ENCODE data around the gene PPP4R2. TPM values are rescaled to one million over a fixed set of nuclear protein-coding genes. Genes with fewer than 3 reads are reported as not detected.

PPP4R2 gene
- 43.6 and 49.1 TPM in 2 replicates for total RNA-seq (2014; rRNA removed; shearing (Covaris generic))

- DNase-seq (ENCODE audit: low read depth) = peak; percentile 93
Measured at GRCh38 chr3:72996473-72997333, at the start of gene PPP4R2. PPP4R2 (plus strand) TSS chr3:72996811; CDS start chr3:72997038, 227 bp downstream.

DNA sequence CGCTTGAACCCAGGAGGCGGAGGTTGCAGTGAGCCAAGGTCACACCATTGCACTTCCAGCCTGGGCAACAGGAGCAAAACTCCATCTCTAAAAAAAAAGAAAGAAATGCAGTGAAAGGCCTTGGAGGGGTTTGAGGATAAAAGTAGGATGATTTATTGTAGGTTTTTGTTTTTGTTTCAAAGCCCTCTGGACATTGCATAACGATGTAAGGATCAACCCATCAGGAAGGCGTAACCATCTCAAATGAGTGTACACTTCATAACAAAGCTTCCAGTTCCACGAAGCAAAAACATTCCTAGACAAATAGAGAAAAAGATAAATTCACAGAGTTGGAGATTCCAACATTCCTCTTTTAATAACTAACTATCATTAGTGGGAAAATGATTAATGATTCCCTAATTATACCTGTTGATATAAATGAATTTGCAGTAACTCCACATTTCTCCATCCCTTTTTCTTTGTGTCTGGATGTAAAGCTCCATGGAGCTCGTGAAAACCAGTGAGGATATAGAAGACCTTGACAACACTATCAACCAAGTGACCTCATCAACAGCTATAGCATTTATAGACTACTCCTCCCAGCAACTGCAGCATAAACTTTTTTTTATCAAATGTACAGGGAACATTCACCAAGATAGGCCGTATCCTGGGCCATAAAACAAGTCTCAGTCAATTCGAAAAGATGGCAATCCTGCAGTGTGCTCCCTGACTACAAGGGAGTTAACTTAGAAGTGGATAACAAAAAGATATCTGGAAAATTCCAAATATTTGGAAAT is 48.7 kb upstream of the PPP4R2 start:
- DNase-seq (ENCODE audit: low read depth) = no peak

DNA sequence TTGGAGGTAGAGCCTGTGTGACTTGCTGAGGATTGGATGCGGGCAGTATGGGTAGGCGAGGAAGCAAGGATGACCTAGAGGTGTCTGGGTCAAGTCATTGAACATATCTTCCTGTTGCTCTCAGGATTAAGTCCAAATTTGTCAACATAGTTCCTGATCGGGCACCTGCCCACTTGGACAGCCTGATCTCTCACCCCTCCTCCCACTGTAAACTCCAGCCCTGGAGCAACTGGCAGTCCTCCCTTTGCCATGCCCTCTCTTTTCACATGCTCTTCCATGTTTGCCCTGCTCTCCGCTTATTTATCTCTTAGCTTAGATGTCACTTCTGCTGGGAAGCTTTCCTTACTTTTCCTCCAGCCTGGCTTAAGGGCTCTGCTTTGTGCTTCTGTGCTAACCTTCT is 47.6 kb upstream of the PPP4R2 start:
- DNase-seq (ENCODE audit: low read depth) = no peak

DNA sequence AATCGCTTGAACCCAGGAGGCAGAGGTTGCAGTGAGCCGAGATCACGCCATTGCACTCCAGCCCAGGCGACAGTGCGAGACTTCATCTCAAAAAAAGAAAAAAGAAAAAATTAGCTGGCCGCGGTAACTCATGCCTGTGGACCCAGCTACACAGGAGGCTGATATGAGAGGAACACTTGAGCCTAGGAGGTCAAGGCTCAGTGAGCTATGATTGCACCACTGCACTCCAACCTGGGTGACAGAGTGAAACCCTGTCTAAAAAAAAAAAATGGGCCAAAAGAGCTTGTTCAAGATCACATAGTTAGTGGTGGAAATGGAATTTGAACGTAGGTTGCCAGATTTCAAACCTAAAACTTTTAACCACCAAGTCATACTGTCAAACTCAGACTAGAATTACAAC is 46.2 kb upstream of the PPP4R2 start:
- DNase-seq (ENCODE audit: low read depth) = no peak

GRCh38 chr3:72950801-72951200 is 45.8 kb upstream of the PPP4R2 start:
- DNase-seq (ENCODE audit: low read depth) = no peak

- DNase-seq (ENCODE audit: low read depth) = no peak
Measured at GRCh38 chr3:72951259-72951722, 45.3 kb upstream of the PPP4R2 start.

DNA sequence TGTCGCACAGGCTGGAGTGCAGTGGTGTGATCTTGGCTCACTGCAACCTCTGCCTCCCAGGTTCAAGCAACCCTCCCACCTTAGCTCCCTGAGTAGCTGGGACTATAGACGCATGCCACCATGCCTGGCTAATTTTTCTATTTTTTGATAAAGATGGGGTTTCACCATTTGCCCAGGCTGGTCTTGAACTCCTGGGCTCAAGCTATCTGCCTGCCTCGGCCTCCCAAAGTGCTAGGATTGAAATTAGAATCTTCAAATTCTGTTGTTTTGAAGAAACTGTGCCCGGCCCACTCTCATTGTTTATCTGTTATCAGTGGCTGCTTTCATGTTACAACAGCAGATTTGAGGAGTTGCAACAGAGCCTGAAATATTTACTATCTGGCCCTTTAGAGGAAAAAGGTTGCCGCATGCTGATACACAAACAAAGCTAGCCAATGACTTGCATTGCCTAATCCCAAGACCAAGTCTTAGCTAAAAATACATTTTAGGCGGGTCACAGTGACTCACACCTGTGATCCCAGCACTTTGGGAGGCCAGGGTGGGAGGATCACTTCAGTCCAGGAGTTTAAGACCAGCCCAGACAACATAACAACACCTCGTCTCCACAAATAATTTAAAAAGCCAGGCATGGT is 43.2 kb upstream of the PPP4R2 start:
- DNase-seq (ENCODE audit: low read depth) = no peak

- no peak for DNase-seq (ENCODE audit: low read depth)
Measured at GRCh38 chr3:72957297-72957696, 39.3 kb upstream of the PPP4R2 start.

- DNase-seq (ENCODE audit: low read depth) = no peak
Measured at GRCh38 chr3:72959336-72959735, 37.3 kb upstream of the PPP4R2 start.

DNA sequence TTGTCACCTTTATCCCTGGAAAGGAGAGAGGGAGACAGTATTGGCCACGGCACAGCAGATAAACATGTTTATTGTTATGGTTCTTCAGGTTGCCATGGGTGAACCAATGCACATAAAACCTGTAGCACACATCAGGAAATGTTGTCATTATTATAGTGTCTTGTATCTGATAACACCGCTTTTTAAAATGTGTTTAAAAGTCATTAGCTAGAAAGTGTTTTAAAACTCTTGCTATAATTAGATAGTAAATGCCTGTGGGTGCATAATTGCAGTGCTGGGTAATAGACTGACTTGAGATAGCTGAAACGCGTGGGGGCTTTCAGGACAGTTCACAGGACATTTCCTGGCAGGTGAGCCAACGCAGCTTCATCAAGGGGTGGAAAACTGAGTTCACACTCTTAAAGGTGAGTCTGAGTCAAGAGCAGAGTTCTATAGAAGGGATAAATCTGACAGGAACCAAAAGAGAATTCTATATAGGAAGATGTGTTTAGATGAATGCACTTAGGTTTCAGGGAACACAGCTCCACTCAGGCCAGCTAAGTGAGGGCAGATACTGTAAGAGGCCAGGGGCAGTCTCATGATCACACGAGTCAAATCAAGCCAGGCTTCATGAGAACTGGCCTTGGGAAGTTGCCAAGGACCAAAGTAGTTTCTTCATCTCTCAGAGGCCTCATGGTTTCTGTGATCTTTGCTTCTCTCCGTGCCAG is 35.6 kb upstream of the PPP4R2 start:
- no peak for DNase-seq (ENCODE audit: low read depth)

- no peak for DNase-seq (ENCODE audit: low read depth)
Measured at GRCh38 chr3:72961752-72962151, 34.9 kb upstream of the PPP4R2 start.

GRCh38 chr3:72962317-72962716 is 34.3 kb upstream of the PPP4R2 start:
- DNase-seq (ENCODE audit: low read depth) = no peak

DNA sequence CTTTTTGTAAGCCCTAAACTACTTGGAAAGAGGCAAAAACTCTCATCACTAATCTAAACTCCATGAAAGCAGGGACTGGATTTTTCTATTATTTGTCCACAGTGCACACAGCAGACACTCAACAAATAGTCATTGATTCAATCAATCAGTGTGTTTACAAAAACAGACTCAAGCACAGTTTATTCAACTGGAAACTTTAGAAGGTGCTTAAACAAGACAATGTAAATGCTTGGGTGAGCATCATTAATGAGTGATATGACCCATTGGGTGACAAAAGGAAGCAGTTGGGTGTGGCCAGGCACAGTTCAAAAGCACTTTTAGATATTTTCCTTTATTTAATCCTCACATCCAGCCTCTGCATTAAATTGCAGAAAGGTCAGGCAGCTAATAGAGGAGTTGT is 32.0 kb upstream of the PPP4R2 start:
- no peak for DNase-seq (ENCODE audit: low read depth)

DNA sequence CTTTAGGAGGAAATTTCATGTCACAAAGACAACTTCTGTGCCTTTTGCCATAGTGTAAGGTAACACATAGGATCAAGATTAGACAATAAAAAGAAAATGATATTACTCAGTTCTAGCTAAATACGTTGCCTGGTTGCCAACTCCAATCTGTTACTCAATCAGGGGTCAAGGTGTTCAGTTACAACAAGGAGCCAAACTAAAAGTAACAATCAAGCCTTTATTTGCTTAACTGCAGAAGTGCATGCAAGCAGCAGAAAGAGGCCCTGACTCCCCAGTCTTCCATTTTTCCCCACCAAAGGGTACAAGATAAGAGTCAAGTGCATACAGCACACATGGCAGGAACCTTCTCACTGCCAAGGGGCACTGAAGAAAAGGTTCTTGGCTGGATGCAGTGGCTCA is 28.3 kb upstream of the PPP4R2 start:
- DNase-seq (ENCODE audit: low read depth) = no peak

DNA sequence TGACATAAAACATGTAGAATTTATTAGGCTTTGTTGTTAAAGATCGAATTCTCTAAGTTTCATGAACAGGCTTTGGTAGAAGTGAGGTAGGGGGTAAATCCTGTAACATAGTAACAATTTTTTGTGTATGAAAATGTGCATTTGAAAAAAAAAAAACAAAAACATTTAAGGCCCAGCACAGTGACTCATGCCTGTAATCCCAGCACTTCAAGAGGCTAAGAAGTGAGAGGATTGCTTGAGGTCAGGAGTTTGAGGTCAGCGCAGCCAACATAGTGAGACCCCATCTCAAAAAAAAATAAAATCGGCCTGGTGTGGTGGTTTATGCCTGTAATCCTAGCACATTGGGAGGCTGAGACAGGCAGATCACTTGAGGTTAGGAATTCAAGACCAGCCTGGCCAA is 26.8 kb upstream of the PPP4R2 start:
- DNase-seq (ENCODE audit: low read depth) = no peak

DNA sequence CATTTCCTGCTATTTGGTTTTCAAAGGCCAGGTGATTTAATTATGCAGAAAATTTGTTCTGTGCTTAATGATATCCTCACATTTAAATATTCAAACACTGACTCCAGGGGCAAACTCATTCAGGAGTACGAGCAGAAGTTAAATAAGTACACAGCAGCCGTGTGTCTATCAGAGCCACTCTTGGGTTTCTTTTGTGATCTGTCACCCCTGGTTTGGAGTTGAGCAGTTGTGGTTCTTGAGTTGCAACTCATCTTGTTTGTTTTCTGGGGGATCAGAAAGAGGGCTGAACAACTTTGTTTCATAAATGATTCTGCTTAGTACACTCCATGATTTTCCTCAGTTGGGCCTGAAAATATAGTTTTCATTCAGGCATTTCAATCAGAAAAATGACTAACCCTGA is 25.7 kb upstream of the PPP4R2 start:
- DNase-seq (ENCODE audit: low read depth) = no peak

DNA sequence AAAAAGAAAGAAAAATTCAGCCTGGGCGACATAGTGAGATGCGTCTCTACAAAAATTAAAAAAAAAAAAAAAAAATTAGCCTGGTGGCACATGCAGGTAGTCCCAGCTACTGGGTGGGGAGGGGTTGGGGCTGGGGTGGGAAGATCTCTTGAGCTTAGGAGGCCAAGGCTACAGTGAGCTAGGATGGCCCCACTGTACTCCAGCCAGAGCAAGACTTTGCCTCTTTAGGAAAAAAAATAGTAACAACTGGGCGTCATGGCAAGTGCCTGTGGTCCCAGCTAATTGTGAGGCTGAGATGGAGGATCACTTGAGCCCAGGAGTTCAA is 23.9 kb upstream of the PPP4R2 start:
- no peak for DNase-seq (ENCODE audit: low read depth)

- DNase-seq (ENCODE audit: low read depth) = peak; percentile 67
Measured at GRCh38 chr3:72973031-72973723, 23.4 kb upstream of the PPP4R2 start.

- no peak for DNase-seq (ENCODE audit: low read depth)
Measured at GRCh38 chr3:72973786-72974185, 22.8 kb upstream of the PPP4R2 start.

DNA sequence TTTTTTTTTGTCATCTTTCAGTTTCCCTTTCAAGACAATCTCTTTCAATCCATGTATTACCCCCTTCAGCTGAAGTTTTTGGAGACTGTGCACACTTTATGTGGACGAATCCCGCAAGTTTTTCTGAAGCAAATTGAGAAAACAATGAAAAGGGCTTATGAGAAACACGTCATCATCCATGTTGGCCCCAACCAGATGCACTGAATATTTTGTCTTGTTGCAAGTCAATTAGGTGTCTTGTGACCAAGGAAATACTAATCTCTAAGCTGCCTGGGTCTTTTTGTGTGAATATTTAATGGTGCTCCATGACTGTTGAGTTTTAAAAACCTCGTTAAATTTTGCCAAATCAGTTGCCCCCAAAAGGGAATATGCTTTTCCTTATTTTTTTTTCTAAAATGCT is 21.7 kb upstream of the PPP4R2 start:
- DNase-seq (ENCODE audit: low read depth) = no peak

GRCh38 chr3:72976281-72976741 is 20.3 kb upstream of the PPP4R2 start:
- DNase-seq (ENCODE audit: low read depth) = no peak
